Smooth muscle cell of the umbilical artery (primary cell): ENCODE data around the gene GPR158. TPM values are rescaled to one million over a fixed set of nuclear protein-coding genes. Genes with fewer than 3 reads are reported as not detected.

Experiments used
- total RNA-seq: library from RNA; depleted of rRNA; stranded (reverse); fragments of >200 nt; gene quantifications from 2 replicates; pipeline ENCODE4 v1.2.3, GENCODE V29; 2014

GPR158 gene
- total RNA-seq, result under 0.01 and 0.05 TPM in 2 replicates

GRCh38 chr10:25174461-25175230 is at the start of gene GPR158:
Gene GPR158, plus strand, starts transcription at chr10:25175001. Its CDS starts 420 bp downstream, at chr10:25175421.

Other genes with a start within 250 kb of the GPR158 start
- gene PRTFDC1, start 222.4 kb upstream of the GPR158 start, total RNA-seq, result 6.8 and 11.3 TPM in 2 replicates
- 0.18 TPM in 1 of 2 replicates, not detected in the other for gene ENKUR, start 158.8 kb upstream of the GPR158 start, total RNA-seq
- gene THNSL1, start 158.4 kb upstream of the GPR158 start, total RNA-seq, result 3.9 and 6.1 TPM in 2 replicates